ENCODE results near the gene FOXF1.

FOXF1 gene

DNA sequence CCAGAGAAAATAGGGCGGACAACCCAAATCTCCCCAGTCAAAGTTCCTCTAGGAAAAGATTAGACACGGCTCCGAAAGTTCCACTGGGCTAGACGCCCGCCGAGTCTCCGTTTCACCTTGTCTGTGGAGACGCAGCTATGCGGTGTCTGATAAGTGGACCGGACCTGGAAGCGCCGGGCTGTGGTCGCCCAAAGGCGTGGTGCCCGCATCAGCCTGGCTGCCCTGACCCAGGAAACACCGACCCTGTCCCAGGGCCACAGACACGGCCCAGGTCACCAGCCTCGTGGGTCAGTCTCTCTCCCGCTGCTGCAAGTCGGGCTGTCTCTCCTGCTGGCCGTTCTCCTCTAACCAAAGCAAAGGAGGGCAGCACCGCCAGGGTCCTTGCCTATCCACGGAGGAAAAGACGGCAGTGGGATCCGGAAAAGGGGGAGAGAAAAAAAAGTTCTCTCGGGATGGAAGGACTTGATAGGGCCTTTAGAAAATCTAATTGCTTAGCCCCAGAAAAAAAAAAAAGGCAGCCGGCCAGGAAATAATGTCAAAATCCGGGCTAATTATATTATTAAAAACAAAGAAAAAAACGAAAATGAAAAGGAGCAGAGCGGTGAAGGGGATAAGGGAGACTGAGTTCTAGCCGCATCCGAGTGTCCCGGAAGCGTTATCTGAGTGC lies 13.9 kb upstream of the FOXF1 start:
- H3K27me3 Mint-ChIP-seq: peaks cover 75 to 87% of the 10 kb centered on the region in 2 donors
- H3K9me3 Mint-ChIP-seq: no peaks in the 10 kb centered on the region
- no peak overlapping the region for H3K4me3 Mint-ChIP-seq
- no peak overlapping the region for H3K27ac Mint-ChIP-seq
- no peaks in the 10 kb centered on the region for H3K36me3 Mint-ChIP-seq (ENCODE audit: insufficient read depth)
- no peak for ATAC-seq (replicated peaks)
- DNase-seq: no peak
- peaks cover 0 to 3% of the 10 kb centered on the region in 2 donors for H3K4me1 Mint-ChIP-seq (ENCODE audit: low read depth in 2 of 2)

DNA sequence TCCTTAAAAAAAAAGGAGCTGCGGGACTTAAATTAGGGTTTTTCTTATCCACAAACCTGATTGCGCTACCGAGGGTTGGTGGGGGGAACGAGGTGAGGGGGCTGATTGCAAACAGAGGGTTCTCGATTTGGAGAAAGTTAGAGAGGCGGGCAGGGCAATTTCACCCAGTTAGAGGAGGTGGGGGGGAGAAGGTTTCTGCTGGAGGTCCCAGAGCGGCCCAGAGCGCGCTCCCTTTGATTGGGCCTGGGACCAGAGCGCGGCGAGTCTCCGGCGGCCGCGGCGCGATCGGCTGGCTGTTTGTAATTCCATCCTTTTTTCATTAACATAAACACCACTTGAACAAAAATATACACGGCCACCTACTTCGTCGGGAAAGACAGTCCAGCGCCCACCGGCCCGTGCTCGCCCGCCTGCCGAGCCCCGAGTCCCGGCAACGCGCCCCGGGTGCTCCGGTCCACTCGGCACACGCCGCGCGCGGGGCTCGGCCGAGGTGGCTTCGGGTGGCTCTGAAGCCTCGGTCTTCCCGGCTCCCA lies 13.3 kb upstream of the FOXF1 start:
- ATAC-seq (replicated peaks) (no peak), DNase-seq (no peak)
- no peaks in the 10 kb centered on the region for H3K36me3 Mint-ChIP-seq (ENCODE audit: insufficient read depth)
- no peaks in the 10 kb centered on the region for H3K9me3 Mint-ChIP-seq
- no peak overlapping the region for H3K4me3 Mint-ChIP-seq
- no peak overlapping the region for H3K27ac Mint-ChIP-seq
- peaks cover 73 to 87% of the 10 kb centered on the region in 2 donors for H3K27me3 Mint-ChIP-seq
- peaks cover 0 to 3% of the 10 kb centered on the region in 2 donors for H3K4me1 Mint-ChIP-seq (ENCODE audit: low read depth in 2 of 2)

- H3K9me3 Mint-ChIP-seq: no peaks in the 10 kb centered on the region
- H3K4me3 Mint-ChIP-seq: no peak overlapping the region
- H3K27ac Mint-ChIP-seq: no peak overlapping the region
- no peaks in the 10 kb centered on the region for H3K36me3 Mint-ChIP-seq (ENCODE audit: insufficient read depth)
- DNase-seq (no peak), ATAC-seq (replicated peaks) (no peak)
- peaks cover 74 to 87% of the 10 kb centered on the region in 2 donors for H3K27me3 Mint-ChIP-seq
- peaks cover 0 to 3% of the 10 kb centered on the region in 2 donors for H3K4me1 Mint-ChIP-seq (ENCODE audit: low read depth in 2 of 2)
These were observed 12.7 kb upstream of the FOXF1 start for GRCh38 chr16:86497551-86498021.

DNA sequence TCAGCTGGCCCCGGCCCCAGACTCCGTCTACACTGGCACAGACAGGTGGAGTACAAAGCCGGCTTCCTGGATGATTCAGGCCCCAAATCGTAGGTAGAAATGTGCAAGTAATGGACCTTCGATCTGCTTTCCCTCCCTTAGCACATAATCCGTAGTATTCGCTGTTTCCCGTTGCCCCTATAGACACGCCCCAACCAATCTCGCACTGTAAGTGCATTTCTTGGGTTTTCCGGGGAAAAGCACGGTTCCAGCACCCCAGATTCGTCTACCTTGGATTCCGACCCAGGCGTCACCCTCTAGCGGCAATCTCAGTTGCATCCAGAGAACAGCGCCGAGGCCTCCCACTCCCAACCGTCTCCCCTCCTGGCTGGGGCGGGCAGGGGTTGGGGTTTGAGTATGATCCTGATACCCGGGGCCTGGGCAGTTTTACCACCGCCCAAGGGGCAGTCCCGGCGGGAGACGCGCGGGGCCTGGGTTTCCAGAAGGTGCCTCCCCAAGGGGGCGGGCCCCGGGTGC lies 12.1 kb upstream of the FOXF1 start:
- ATAC-seq (replicated peaks) (no peak), DNase-seq (no peak)
- H3K27me3 Mint-ChIP-seq: peaks cover 74 to 87% of the 10 kb centered on the region in 2 donors
- H3K27ac Mint-ChIP-seq: no peak overlapping the region
- no peak overlapping the region for H3K4me3 Mint-ChIP-seq
- peaks cover 0 to 3% of the 10 kb centered on the region in 2 donors for H3K4me1 Mint-ChIP-seq (ENCODE audit: low read depth in 2 of 2)
- no peaks in the 10 kb centered on the region for H3K36me3 Mint-ChIP-seq (ENCODE audit: insufficient read depth)
- no peaks in the 10 kb centered on the region for H3K9me3 Mint-ChIP-seq

DNA sequence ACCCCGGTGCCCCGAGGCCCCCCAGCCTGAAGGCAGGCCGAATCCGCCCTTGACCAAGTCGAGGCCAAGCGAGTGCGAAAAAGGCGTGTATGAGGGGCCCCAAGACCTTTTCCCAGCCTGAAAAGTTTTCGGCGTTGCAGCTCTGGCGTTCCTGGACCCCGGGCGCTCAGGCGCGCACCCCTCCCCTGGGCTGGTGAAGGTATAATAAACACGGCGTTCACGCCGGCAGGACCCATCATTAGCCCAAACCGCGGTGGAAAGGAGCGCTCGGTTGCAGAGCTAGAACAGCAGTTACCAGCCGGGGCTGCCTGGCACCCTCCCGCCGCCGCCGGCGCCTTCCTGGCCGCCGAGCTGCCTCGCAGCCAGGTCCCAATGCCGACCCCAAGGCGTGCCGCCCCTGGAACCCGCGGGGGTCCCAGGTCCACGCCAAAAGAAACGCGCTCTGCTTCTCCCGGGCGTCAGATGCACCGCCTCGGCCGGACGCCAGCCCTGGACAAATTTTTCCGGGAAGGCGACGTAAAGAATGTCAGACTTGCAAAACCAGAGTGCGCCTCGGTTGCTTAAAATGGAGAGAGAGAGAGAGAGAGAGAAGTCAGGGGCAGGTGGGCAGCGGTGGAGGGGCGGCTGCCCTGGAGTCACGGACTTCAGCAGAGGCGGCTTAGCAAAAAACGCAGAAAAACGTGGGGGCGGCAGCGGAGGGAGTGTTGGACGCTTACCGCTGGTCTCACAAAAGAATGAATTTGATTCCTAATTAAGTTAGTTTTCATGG lies 11.5 kb upstream of the FOXF1 start:
- no peak for DNase-seq
- ATAC-seq (replicated peaks): no peak
- H3K9me3 Mint-ChIP-seq: no peaks in the 10 kb centered on the region
- no peak overlapping the region for H3K4me3 Mint-ChIP-seq
- peaks cover 0 to 3% of the 10 kb centered on the region in 2 donors for H3K4me1 Mint-ChIP-seq (ENCODE audit: low read depth in 2 of 2)
- peaks cover 74 to 87% of the 10 kb centered on the region in 2 donors for H3K27me3 Mint-ChIP-seq
- no peak overlapping the region for H3K27ac Mint-ChIP-seq
- H3K36me3 Mint-ChIP-seq (ENCODE audit: insufficient read depth): no peaks in the 10 kb centered on the region

- H3K4me1 Mint-ChIP-seq (ENCODE audit: low read depth in 2 of 2): peaks cover 0 to 3% of the 10 kb centered on the region in 2 donors
These were observed 10.9 kb upstream of the FOXF1 start for GRCh38 chr16:86499440-86499786.

GRCh38 chr16:86499889-86500707 lies 10.2 kb upstream of the FOXF1 start:
- H3K4me1 Mint-ChIP-seq (ENCODE audit: low read depth in 2 of 2): peaks cover 1 to 7% of the 10 kb centered on the region in 2 donors
- no peaks in the 10 kb centered on the region for H3K36me3 Mint-ChIP-seq (ENCODE audit: insufficient read depth)
- H3K27me3 Mint-ChIP-seq: peaks cover 78 to 87% of the 10 kb centered on the region in 2 donors
- H3K27ac Mint-ChIP-seq: no peak overlapping the region
- no peak overlapping the region for H3K4me3 Mint-ChIP-seq
- DNase-seq: no peak
- H3K9me3 Mint-ChIP-seq: no peaks in the 10 kb centered on the region
- ATAC-seq (replicated peaks): no peak

More at GRCh38 chr16:86499440-86499786, 10.9 kb upstream of the FOXF1 start:
- DNase-seq (no peak), ATAC-seq (replicated peaks) (no peak)
- no peak overlapping the region for H3K27ac Mint-ChIP-seq
- no peak overlapping the region for H3K4me3 Mint-ChIP-seq
- no peaks in the 10 kb centered on the region for H3K36me3 Mint-ChIP-seq (ENCODE audit: insufficient read depth)
- no peaks in the 10 kb centered on the region for H3K9me3 Mint-ChIP-seq
- peaks cover 74 to 87% of the 10 kb centered on the region in 2 donors for H3K27me3 Mint-ChIP-seq

- Mint-ChIP-seq H3K36me3 (ENCODE audit: insufficient read depth) (no peaks in the 10 kb centered on the region), H3K27me3 (peaks cover 75 to 87% of the 10 kb centered on the region in 2 donors), H3K4me3 (no peak overlapping the region), H3K27ac (no peak overlapping the region), H3K9me3 (no peaks in the 10 kb centered on the region), H3K4me1 (ENCODE audit: low read depth in 2 of 2) (peaks cover 4 to 9% of the 10 kb centered on the region in 2 donors)
- DNase-seq (no peak), ATAC-seq (replicated peaks) (no peak)
These were observed 9.4 kb upstream of the FOXF1 start for GRCh38 chr16:86500708-86501510.

GRCh38 chr16:86501989-86502855 lies 8.1 kb upstream of the FOXF1 start:
- Mint-ChIP-seq H3K4me1 (ENCODE audit: low read depth in 2 of 2) (peaks cover 12 to 18% of the 10 kb centered on the region in 2 donors), H3K9me3 (no peaks in the 10 kb centered on the region), H3K27ac (no peak overlapping the region), H3K27me3 (peaks cover 77 to 87% of the 10 kb centered on the region in 2 donors), H3K4me3 (no peak overlapping the region), H3K36me3 (ENCODE audit: insufficient read depth) (no peaks in the 10 kb centered on the region)
- ATAC-seq (replicated peaks) (no peak), DNase-seq (no peak)

DNA sequence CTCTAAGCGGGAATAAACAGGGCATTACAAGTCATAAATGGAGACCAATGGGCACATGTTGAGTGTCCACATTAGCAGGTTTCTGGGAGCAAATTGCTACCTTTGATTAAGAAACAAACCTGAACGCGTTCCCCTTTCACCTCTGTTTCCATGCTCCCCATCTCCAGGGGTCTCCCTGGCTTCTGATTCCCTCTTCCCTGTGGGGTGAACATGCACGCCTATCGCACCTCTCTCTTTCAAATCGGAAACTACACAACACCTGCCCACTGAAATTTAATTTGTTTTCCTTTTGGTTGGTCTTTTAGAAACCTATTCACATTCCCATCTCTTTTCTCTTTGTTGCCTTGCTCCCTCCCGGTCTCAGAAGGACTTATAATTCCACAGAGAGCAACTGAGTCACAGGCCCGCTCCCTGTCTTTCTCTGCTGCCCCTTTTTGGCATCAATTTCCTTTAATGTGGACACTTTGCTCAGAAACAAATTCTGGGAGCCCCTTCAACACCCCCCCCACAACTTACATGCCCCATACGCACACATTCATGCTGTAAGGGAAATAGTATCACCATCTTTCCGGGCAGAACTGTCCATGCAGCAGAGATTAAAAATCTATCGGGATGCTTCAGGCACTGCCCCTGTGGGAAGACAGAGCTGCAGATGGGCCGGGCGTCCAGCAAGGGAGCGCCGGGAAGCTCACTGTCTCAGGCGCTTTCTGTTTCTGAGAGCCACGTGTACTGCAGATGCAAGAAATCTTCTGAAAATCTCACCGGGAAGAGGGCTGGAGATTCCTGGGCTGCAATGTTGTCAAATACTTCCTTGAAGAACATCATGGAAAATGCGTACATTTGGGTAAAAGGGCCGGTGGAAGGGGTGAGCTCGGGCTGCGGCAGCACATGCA lies 7.2 kb upstream of the FOXF1 start:
- no peak overlapping the region for H3K27ac Mint-ChIP-seq
- peaks cover 86 to 96% of the 10 kb centered on the region in 2 donors for H3K27me3 Mint-ChIP-seq
- no peaks in the 10 kb centered on the region for H3K36me3 Mint-ChIP-seq (ENCODE audit: insufficient read depth)
- no peaks in the 10 kb centered on the region for H3K9me3 Mint-ChIP-seq
- ATAC-seq (replicated peaks): no peak
- H3K4me1 Mint-ChIP-seq (ENCODE audit: low read depth in 2 of 2): peaks cover 17 to 27% of the 10 kb centered on the region in 2 donors
- DNase-seq: no peak
- no peak overlapping the region for H3K4me3 Mint-ChIP-seq

DNA sequence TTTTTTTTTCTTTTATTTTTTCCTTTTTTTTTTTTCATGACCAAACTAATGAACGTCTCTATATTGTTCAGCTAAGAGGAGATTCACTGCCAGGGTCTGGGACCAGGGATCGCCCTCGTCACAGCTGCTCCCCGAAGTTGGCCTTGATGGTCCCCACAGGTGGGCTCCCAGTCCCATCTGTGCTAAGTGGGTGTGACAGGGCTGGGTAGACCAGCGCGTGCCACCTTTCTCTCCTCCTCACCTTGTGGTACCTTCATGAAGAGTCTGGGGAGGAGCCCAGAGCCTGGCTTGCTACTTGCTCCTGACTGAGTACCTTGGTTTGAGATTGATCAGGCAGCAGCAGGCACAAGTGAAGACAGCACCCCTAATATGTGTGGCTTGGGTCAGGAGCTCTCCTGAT lies 6.5 kb upstream of the FOXF1 start:
- Mint-ChIP-seq H3K27me3 (peaks cover 85 to 97% of the 10 kb centered on the region in 2 donors), H3K4me3 (no peak overlapping the region), H3K27ac (no peak overlapping the region), H3K36me3 (ENCODE audit: insufficient read depth) (no peaks in the 10 kb centered on the region), H3K4me1 (ENCODE audit: low read depth in 2 of 2) (peaks cover 17 to 27% of the 10 kb centered on the region in 2 donors), H3K9me3 (no peaks in the 10 kb centered on the region)
- ATAC-seq (replicated peaks) (no peak), DNase-seq (no peak)

All from effector memory CD8-positive, alpha-beta T cell (primary cell).